Endothelial cell of coronary artery (primary cell): ENCODE measurements around the gene IFIT2. TPM values are rescaled to one million over a fixed set of nuclear protein-coding genes. Genes with fewer than 3 reads are reported as not detected.

Experiments used
- total RNA-seq: library from RNA; depleted of rRNA; stranded (reverse); fragments of >200 nt; gene quantifications from 2 replicates; pipeline ENCODE4 v1.2.3, GENCODE V29; 2014

IFIT2 gene, protein sequence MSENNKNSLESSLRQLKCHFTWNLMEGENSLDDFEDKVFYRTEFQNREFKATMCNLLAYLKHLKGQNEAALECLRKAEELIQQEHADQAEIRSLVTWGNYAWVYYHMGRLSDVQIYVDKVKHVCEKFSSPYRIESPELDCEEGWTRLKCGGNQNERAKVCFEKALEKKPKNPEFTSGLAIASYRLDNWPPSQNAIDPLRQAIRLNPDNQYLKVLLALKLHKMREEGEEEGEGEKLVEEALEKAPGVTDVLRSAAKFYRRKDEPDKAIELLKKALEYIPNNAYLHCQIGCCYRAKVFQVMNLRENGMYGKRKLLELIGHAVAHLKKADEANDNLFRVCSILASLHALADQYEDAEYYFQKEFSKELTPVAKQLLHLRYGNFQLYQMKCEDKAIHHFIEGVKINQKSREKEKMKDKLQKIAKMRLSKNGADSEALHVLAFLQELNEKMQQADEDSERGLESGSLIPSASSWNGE
- 0.81 and 1.7 TPM in 2 replicates for total RNA-seq

GRCh38 chr10:89301721-89302445 is at the start of gene IFIT2:
IFIT2 (plus strand) TSS chr10:89302046; CDS start chr10:89302124, 78 bp downstream.

GRCh38 chr10:89327803-89328441 is 26.1 kb downstream of the IFIT2 start, which contains the start of gene IFIT3:
IFIT3 (plus strand) TSS chr10:89327997; CDS start chr10:89328074, 77 bp downstream.

Other genes with a start within 250 kb of the IFIT2 start
- 0.18 and 0.28 TPM in 2 replicates for gene CH25H, start 94.7 kb upstream of the IFIT2 start, total RNA-seq
- 14.9 and 24.7 TPM in 2 replicates for gene LIPA, start 50.3 kb upstream of the IFIT2 start, total RNA-seq
- 1.7 and 3.5 TPM in 2 replicates for gene IFIT3, start 26.0 kb downstream of the IFIT2 start, total RNA-seq
- gene IFIT1B, start 76.0 kb downstream of the IFIT2 start, total RNA-seq: not detected in 2 replicates
- 1.1 and 1.8 TPM in 2 replicates for gene IFIT1, start 90.6 kb downstream of the IFIT2 start, total RNA-seq
- gene IFIT5, start 112.5 kb downstream of the IFIT2 start, total RNA-seq: 4.4 and 12.1 TPM in 2 replicates
- gene SLC16A12, start 233.5 kb downstream of the IFIT2 start, total RNA-seq: 3.2 TPM in 1 of 2 replicates, not detected in the other